ENCODE data around the gene CD81.

The CD81 gene

DNA sequence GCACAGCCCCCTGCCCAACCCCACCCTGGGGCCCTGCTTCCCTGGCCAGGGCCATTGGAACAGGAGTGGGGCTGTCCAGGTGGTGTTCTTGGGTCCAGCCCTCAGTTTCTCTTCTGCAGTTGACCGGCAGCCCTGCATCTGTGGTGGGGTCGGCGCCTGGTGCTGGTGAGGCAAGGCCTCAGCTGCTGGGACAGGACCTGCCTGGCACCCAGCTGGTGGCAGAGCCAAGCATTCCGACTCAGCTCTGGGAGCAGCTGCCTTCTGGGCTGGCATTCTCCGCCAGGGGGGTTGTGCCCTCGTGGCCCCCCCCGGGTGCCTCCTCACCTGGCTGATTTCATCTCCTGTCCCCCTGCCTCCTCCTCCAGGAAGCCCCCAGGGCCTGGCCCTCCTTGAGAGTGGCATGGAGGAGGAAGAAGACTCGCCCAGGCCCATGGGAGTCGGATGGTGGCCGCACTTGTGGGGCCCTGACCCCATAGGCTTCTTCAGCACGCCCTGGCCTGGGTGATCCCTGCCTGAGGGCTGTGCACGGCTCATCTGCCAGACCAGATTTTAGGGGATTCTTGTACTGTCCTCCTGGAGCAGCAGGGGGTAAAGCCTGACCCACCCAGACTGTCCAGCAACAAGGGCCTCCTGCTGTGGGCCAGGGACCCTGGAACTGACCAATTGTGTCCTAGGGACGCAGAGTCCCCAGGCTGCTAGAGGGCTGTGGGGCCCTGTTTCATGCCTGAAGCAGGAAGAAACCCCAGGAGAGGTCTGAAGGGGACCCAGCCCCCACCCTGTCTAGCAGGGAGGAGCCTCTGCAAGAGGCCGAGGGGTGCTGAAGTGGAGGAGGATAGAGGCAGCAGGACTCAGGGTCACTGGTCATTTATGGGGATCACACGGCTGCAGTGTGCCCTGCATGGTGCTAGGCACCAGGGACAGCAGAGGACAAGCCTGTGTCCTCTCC is 11.6 kb downstream of the CD81 start:
- peaks cover 32% of the 10 kb centered on the region; the same call in 1 of the 2 replicates for H3K36me3 ChIP-seq (ENCODE audit: insufficient read depth, low read length)
- H3K9me3 ChIP-seq (ENCODE audit: insufficient read depth, low read depth, low read length) = no peaks in the 10 kb centered on the region
- H4K20me1 ChIP-seq (ENCODE audit: insufficient read depth, low read length, poor library complexity, severe bottlenecking) = peaks cover 82% of the 10 kb centered on the region
- no peak overlapping the region for H3K9ac ChIP-seq (ENCODE audit: low read depth, low read length, poor library complexity, severe bottlenecking)
- H3K4me1 ChIP-seq (ENCODE audit: insufficient read depth, low read length, poor library complexity, severe bottlenecking) = peaks cover 43% of the 10 kb centered on the region
- H3K79me2 ChIP-seq (ENCODE audit: insufficient read depth, low read length) = peaks cover 84% of the 10 kb centered on the region
- no peak overlapping the region for H2AFZ ChIP-seq (ENCODE audit: low read length)
- no peaks in the 10 kb centered on the region for H3F3A ChIP-seq (ENCODE audit: low read depth)
- no peaks in the 10 kb centered on the region for H3K27me3 ChIP-seq (ENCODE audit: insufficient read depth, low read length, poor library complexity, severe bottlenecking)
- H3K4me3 ChIP-seq (ENCODE audit: low read length, poor library complexity, severe bottlenecking) = no peak overlapping the region
- no peaks in the 10 kb centered on the region for H3K9me2 ChIP-seq (replicated peaks; ENCODE audit: low read depth, low read length)
- no peak overlapping the region for H3K4me2 ChIP-seq (ENCODE audit: low read depth, low read length, poor library complexity, severe bottlenecking)
- TF ChIP-seq EZH2phosphoT487 (IDR thresholded peaks at IDR 0.05; ENCODE audit: borderline replicate concordance) = no peak
- TF ChIP-seq, protein P1, sequence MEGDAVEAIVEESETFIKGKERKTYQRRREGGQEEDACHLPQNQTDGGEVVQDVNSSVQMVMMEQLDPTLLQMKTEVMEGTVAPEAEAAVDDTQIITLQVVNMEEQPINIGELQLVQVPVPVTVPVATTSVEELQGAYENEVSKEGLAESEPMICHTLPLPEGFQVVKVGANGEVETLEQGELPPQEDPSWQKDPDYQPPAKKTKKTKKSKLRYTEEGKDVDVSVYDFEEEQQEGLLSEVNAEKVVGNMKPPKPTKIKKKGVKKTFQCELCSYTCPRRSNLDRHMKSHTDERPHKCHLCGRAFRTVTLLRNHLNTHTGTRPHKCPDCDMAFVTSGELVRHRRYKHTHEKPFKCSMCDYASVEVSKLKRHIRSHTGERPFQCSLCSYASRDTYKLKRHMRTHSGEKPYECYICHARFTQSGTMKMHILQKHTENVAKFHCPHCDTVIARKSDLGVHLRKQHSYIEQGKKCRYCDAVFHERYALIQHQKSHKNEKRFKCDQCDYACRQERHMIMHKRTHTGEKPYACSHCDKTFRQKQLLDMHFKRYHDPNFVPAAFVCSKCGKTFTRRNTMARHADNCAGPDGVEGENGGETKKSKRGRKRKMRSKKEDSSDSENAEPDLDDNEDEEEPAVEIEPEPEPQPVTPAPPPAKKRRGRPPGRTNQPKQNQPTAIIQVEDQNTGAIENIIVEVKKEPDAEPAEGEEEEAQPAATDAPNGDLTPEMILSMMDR (conservative IDR thresholded peaks at IDR 0.05; ENCODE audit: low read length) = no peak

DNA sequence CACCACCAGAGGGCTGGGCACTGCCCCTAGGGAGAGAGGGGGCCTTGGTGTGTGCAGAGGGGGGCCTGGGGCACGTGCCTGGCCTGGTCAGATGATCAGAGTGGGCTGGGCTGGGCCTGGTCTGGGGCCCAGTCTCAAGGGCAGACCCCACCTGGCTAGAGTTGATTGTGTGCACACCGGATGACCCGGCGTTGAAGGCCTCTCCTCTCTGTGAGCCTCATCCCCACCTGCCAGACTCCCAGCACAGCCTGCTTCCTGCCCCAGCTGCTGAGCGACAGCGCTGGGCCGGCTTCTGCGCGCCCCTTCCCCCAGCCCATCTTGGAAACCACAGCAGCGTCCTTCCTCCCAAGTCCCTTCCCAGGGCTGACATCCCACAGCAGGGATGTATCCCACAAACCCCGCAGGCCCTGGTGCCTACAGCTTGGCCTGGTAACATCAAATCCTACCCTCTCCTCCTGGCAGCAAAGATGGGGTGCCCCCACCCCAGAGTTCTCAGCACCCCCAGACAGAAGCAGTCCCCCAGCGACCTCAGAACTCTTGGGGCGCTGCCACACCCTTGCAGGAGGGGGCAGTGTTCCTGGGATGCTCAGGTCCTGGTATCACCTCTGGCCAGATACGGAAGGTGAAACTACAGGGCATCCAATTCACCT is 12.4 kb downstream of the CD81 start:
- H3K4me1 ChIP-seq (ENCODE audit: insufficient read depth, low read length, poor library complexity, severe bottlenecking) = peaks cover 40% of the 10 kb centered on the region
- peaks cover 76% of the 10 kb centered on the region for H4K20me1 ChIP-seq (ENCODE audit: insufficient read depth, low read length, poor library complexity, severe bottlenecking)
- H3F3A ChIP-seq (ENCODE audit: low read depth) = no peaks in the 10 kb centered on the region
- H3K4me2 ChIP-seq (ENCODE audit: low read depth, low read length, poor library complexity, severe bottlenecking) = no peak overlapping the region
- no peak overlapping the region for H2AFZ ChIP-seq (ENCODE audit: low read length)
- H3K36me3 ChIP-seq (ENCODE audit: insufficient read depth, low read length) = peaks cover 40% of the 10 kb centered on the region; the same call in 1 of the 2 replicates
- H3K9ac ChIP-seq (ENCODE audit: low read depth, low read length, poor library complexity, severe bottlenecking) = no peak overlapping the region
- no peaks in the 10 kb centered on the region for H3K9me2 ChIP-seq (replicated peaks; ENCODE audit: low read depth, low read length)
- H3K9me3 ChIP-seq (ENCODE audit: insufficient read depth, low read depth, low read length) = no peaks in the 10 kb centered on the region
- H3K79me2 ChIP-seq (ENCODE audit: insufficient read depth, low read length) = peaks cover 79% of the 10 kb centered on the region
- no peak overlapping the region for H3K4me3 ChIP-seq (ENCODE audit: low read length, poor library complexity, severe bottlenecking)
- no peaks in the 10 kb centered on the region for H3K27me3 ChIP-seq (ENCODE audit: insufficient read depth, low read length, poor library complexity, severe bottlenecking)
- TF ChIP-seq EZH2phosphoT487 (IDR thresholded peaks at IDR 0.05; ENCODE audit: borderline replicate concordance) = no peak
- TF ChIP-seq, protein P1 (conservative IDR thresholded peaks at IDR 0.05; ENCODE audit: low read length) = no peak

DNA sequence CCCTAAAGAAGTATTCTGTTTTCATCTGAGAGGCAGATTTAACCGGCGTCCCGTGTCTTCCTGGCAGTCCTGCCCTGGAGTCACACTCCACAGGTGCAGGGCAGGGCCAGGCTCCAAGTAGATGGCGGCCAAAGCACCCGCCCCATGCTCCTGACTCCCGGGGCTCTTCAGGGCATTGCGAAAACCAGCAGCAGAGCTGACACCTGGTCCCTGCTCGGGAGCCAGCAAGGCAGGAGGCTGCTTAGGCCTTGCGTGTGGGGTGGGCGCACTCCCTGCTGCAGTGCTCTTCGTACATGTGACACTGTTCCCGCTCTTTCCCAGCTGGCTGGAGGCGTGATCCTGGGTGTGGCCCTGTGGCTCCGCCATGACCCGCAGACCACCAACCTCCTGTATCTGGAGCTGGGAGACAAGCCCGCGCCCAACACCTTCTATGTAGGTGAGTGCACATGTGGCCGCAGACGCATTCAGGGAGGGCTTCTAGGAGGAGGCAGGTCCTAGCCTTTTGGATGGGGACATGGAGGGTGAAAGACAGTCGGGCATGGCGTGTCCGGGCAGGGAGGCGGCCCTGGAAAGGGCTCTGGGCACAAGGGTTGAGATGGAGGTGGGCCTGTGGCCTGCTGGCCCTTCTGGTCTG is 13.1 kb downstream of the CD81 start:
- Histone ChIP-seq H3K9me3 (ENCODE audit: insufficient read depth, low read depth, low read length) (no peaks in the 10 kb centered on the region), H3K9ac (ENCODE audit: low read depth, low read length, poor library complexity, severe bottlenecking) (no peak overlapping the region), H3K4me1 (ENCODE audit: insufficient read depth, low read length, poor library complexity, severe bottlenecking) (peaks cover 33% of the 10 kb centered on the region), H3K27me3 (ENCODE audit: insufficient read depth, low read length, poor library complexity, severe bottlenecking) (no peaks in the 10 kb centered on the region), H3F3A (ENCODE audit: low read depth) (no peaks in the 10 kb centered on the region), H3K36me3 (ENCODE audit: insufficient read depth, low read length) (peaks cover 46% of the 10 kb centered on the region; the same call in 1 of the 2 replicates), H3K9me2 (replicated peaks; ENCODE audit: low read depth, low read length) (no peaks in the 10 kb centered on the region), H4K20me1 (ENCODE audit: insufficient read depth, low read length, poor library complexity, severe bottlenecking) (peaks cover 73% of the 10 kb centered on the region), H3K4me2 (ENCODE audit: low read depth, low read length, poor library complexity, severe bottlenecking) (no peak overlapping the region), H3K4me3 (ENCODE audit: low read length, poor library complexity, severe bottlenecking) (no peak overlapping the region), H2AFZ (ENCODE audit: low read length) (no peak overlapping the region), H3K79me2 (ENCODE audit: insufficient read depth, low read length) (peaks cover 72% of the 10 kb centered on the region)
- no peak for TF ChIP-seq EZH2phosphoT487 (IDR thresholded peaks at IDR 0.05; ENCODE audit: borderline replicate concordance)
- TF ChIP-seq, protein P1 (conservative IDR thresholded peaks at IDR 0.05; ENCODE audit: low read length) = no peak

All from Loucy (cell line).